Measurements from ENCODE around the gene PRDM7. TPM values are rescaled to one million over a fixed set of nuclear protein-coding genes. Genes with fewer than 3 reads are reported as not detected.
A peak's percentile ranks its signal among the peaks of the same experiment; 100 is the strongest.

Gene PRDM7
- total and polyA plus RNA-seq, 12 donors: not detected

GRCh38 chr16:90041896-90042473 is 35.1 kb downstream of the PRDM7 start:
- no peak overlapping the region for H3K4me3 ChIP-seq
- no peaks in the 10 kb centered on the region for H3K9me3 ChIP-seq (replicated peaks in 1 of 3)
- peaks cover 0 to 35% of the 10 kb centered on the region in 2 donors for H3K36me3 ChIP-seq (replicated peaks in 1 of 2)
- H3K27ac ChIP-seq: no peak overlapping the region
- intact Hi-C loops (cut with DNase I): no loop called here
- H3K4me1 ChIP-seq (replicated peaks in 1 of 2): peaks cover 9% of the 10 kb centered on the region in 2 donors
- DNase-seq: peak in 1 of 7 donors; percentile 51
- H3K27me3 ChIP-seq: no peaks in the 10 kb centered on the region
- 84 to 94% (median 90%) methylated on average over 16 of the region's 16 CpGs for WGBS, 4 donors
- TF ChIP-seq, protein P1, sequence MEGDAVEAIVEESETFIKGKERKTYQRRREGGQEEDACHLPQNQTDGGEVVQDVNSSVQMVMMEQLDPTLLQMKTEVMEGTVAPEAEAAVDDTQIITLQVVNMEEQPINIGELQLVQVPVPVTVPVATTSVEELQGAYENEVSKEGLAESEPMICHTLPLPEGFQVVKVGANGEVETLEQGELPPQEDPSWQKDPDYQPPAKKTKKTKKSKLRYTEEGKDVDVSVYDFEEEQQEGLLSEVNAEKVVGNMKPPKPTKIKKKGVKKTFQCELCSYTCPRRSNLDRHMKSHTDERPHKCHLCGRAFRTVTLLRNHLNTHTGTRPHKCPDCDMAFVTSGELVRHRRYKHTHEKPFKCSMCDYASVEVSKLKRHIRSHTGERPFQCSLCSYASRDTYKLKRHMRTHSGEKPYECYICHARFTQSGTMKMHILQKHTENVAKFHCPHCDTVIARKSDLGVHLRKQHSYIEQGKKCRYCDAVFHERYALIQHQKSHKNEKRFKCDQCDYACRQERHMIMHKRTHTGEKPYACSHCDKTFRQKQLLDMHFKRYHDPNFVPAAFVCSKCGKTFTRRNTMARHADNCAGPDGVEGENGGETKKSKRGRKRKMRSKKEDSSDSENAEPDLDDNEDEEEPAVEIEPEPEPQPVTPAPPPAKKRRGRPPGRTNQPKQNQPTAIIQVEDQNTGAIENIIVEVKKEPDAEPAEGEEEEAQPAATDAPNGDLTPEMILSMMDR (IDR thresholded peaks at IDR 0.05): no peak
- TF ChIP-seq POLR2A (IDR thresholded peaks at IDR 0.05): no peak

GRCh38 chr16:90040152-90041023 is 36.7 kb downstream of the PRDM7 start:
- WGBS, 4 donors: 91 to 95% (median 95%) methylated on average over 17 to 29 of the region's 29 CpGs
- H3K9me3 ChIP-seq (replicated peaks in 1 of 3): no peaks in the 10 kb centered on the region
- DNase-seq: no peak
- peak overlapping the region in 1 of 5 donors; percentile 10 for H3K27ac ChIP-seq
- TF ChIP-seq POLR2A (IDR thresholded peaks at IDR 0.05): no peak
- TF ChIP-seq, protein P1 (IDR thresholded peaks at IDR 0.05): no peak
- no peak overlapping the region for H3K4me3 ChIP-seq
- peaks cover 0 to 51% of the 10 kb centered on the region in 2 donors for H3K36me3 ChIP-seq (replicated peaks in 1 of 2)
- no peaks in the 10 kb centered on the region for H3K27me3 ChIP-seq
- intact Hi-C loops (cut with DNase I): no loop called here
- H3K4me1 ChIP-seq (replicated peaks in 1 of 2): no peaks in the 10 kb centered on the region

GRCh38 chr16:90037276-90037675 is 39.9 kb downstream of the PRDM7 start:
- DNase-seq: no peak
- Histone ChIP-seq H3K36me3 (replicated peaks in 1 of 2) (peaks cover 0 to 47% of the 10 kb centered on the region in 2 donors), H3K9me3 (replicated peaks in 1 of 3) (no peaks in the 10 kb centered on the region), H3K4me1 (replicated peaks in 1 of 2) (no peaks in the 10 kb centered on the region), H3K27ac (no peak overlapping the region), H3K27me3 (no peaks in the 10 kb centered on the region), H3K4me3 (no peak overlapping the region)
- WGBS, 4 donors: 77 to 87% (median 86%) methylated on average over 5 to 12 of the region's 12 CpGs
- no peak for TF ChIP-seq POLR2A (IDR thresholded peaks at IDR 0.05)
- TF ChIP-seq, protein P1 (IDR thresholded peaks at IDR 0.05): no peak
- intact Hi-C loops (cut with DNase I): no loop called here

DNA sequence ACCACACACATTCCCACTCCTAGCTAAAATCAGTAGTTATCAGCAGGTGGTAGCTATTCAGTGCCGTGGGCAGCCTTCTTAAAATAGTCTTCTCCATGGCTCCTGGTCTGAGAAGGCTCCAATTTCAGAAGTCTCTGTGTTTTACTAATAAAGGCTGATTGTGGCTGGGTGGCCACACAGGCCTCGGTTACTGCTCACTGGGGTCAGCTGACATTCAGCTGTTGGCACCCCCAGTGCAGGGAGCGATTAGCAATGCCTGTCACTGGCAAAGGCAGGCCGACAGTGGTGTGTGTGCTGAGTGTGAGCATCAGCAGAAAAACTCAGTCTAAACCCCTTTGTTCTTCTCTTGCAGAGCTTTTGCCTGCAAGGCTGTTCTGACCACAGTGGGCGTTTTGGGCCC is 41.2 kb downstream of the PRDM7 start:
- no peak for DNase-seq

More for the DNA sequence above, 41.2 kb downstream of the PRDM7 start:
- intact Hi-C loops (cut with DNase I): no loop called here
- Histone ChIP-seq H3K9me3 (replicated peaks in 1 of 3) (no peaks in the 10 kb centered on the region), H3K36me3 (replicated peaks in 1 of 2) (peaks cover 0 to 42% of the 10 kb centered on the region in 2 donors), H3K27ac (no peak overlapping the region), H3K27me3 (no peaks in the 10 kb centered on the region), H3K4me3 (no peak overlapping the region), H3K4me1 (replicated peaks in 1 of 2) (no peaks in the 10 kb centered on the region)
- TF ChIP-seq, protein P1 (IDR thresholded peaks at IDR 0.05): no peak
- TF ChIP-seq POLR2A (IDR thresholded peaks at IDR 0.05): no peak
- 86 to 93% (median 90%) methylated on average over 5 of the region's 5 CpGs for WGBS, 4 donors

Measured in adrenal gland (tissue), 12 donors.